ENCODE data around the gene ACVR2B. TPM values are rescaled to one million over a fixed set of nuclear protein-coding genes. Genes with fewer than 3 reads are reported as not detected.

ACVR2B gene
- total and polyA plus RNA-seq, 2 experiments from 2014 or later = 27.9 to 98.7 TPM

GRCh38 chr3:38488949-38489348, 35.3 kb downstream of the ACVR2B start:
- Mint-ChIP-seq H3K9me3 (no peaks in the 10 kb centered on the region), H3K4me1 (no peaks in the 10 kb centered on the region)
- ATAC-seq = no peak

GRCh38 chr3:38489766-38490165, 36.1 kb downstream of the ACVR2B start:
- Mint-ChIP-seq H3K4me3 (no peak overlapping the region), H3K9me3 (no peaks in the 10 kb centered on the region), H3K27ac (no peak overlapping the region; the same call in 1 of the 2 replicates), H3K4me1 (no peaks in the 10 kb centered on the region), H3K36me3 (ENCODE audit: low read depth) (peaks cover 7% of the 10 kb centered on the region), H3K27me3 (ENCODE audit: insufficient read depth, low read depth, poor library complexity) (no peaks in the 10 kb centered on the region)
- H3K4me3 ChIP-seq = no peak overlapping the region
- no peak overlapping the region for H3K27ac ChIP-seq (ENCODE audit: low read depth)
- H3K9me2 ChIP-seq (ENCODE audit: insufficient read depth) = no peaks in the 10 kb centered on the region
- H3K79me2 ChIP-seq (replicated peaks; ENCODE audit: insufficient read depth) = 0 out of 2 replicates have a peak, but pooled peaks cover 3% of the 10 kb centered on the region
- H3F3A ChIP-seq (replicated peaks; ENCODE audit: low read depth) = 0 out of 2 replicates have a peak, but pooled peaks cover 7% of the 10 kb centered on the region
- DNase-seq (ENCODE audit: low spot score) = no peak
- no peaks in the 10 kb centered on the region for H3K4me1 ChIP-seq (ENCODE audit: insufficient read depth)
- no peaks in the 10 kb centered on the region; the same call in 1 of the 2 replicates for H4K20me1 ChIP-seq (replicated peaks; ENCODE audit: insufficient read depth)
- H3K27me3 ChIP-seq (ENCODE audit: insufficient read depth) = no peaks in the 10 kb centered on the region
- no peak overlapping the region for H3K4me2 ChIP-seq
- no peak for ATAC-seq
- H3K36me3 ChIP-seq (ENCODE audit: insufficient read depth) = no peaks in the 10 kb centered on the region
- no peak overlapping the region for H2AFZ ChIP-seq
- no peak for TF ChIP-seq JUNB (IDR thresholded peaks at IDR 0.05; ENCODE audit: unreplicated experiment)
- no peak for TF ChIP-seq CREB1 (CRISPR knock-in tag; IDR thresholded peaks at IDR 0.05; ENCODE audit: low read depth)
- no peak for TF ChIP-seq CTCF (conservative IDR thresholded peaks at IDR 0.05; ENCODE audit: low read depth in 2 of 2)
- TF ChIP-seq ZNF331 (CRISPR knock-in tag; IDR thresholded peaks at IDR 0.05; ENCODE audit: low read depth) = no peak
- TF ChIP-seq EZH2 (IDR thresholded peaks at IDR 0.05; ENCODE audit: low read depth, unreplicated experiment) = no peak
- TF ChIP-seq STAT1 (IDR thresholded peaks at IDR 0.05; ENCODE audit: unreplicated experiment) = no peak
- no peak for TF ChIP-seq ZNF462 (CRISPR knock-in tag; IDR thresholded peaks at IDR 0.05)
- no peak for TF ChIP-seq EZH2phosphoT487 (IDR thresholded peaks at IDR 0.05; ENCODE audit: unreplicated experiment)
- TF ChIP-seq ETS1 (IDR thresholded peaks at IDR 0.05) = no peak
- TF ChIP-seq ZNF114 (CRISPR knock-in tag; IDR thresholded peaks at IDR 0.05) = no peak

More at GRCh38 chr3:38488949-38489348, 35.3 kb downstream of the ACVR2B start:
- H3K4me3 ChIP-seq = no peak overlapping the region
- Mint-ChIP-seq H3K27ac (no peak overlapping the region), H3K4me3 (no peak overlapping the region), H3K27me3 (ENCODE audit: insufficient read depth, low read depth, poor library complexity) (no peaks in the 10 kb centered on the region), H3K36me3 (ENCODE audit: low read depth) (peaks cover 14% of the 10 kb centered on the region)
- no peaks in the 10 kb centered on the region; the same call in 1 of the 2 replicates for H4K20me1 ChIP-seq (replicated peaks; ENCODE audit: insufficient read depth)
- H3K27ac ChIP-seq (ENCODE audit: low read depth) = no peak overlapping the region
- no peaks in the 10 kb centered on the region for H3K4me1 ChIP-seq (ENCODE audit: insufficient read depth)
- H3K9me2 ChIP-seq (ENCODE audit: insufficient read depth) = no peaks in the 10 kb centered on the region
- no peak overlapping the region for H3K4me2 ChIP-seq
- TF ChIP-seq EZH2phosphoT487 (IDR thresholded peaks at IDR 0.05; ENCODE audit: unreplicated experiment) (no peak), ZNF114 (CRISPR knock-in tag; IDR thresholded peaks at IDR 0.05) (no peak), EZH2 (IDR thresholded peaks at IDR 0.05; ENCODE audit: low read depth, unreplicated experiment) (no peak)
- no peak overlapping the region for H2AFZ ChIP-seq
- no peaks in the 10 kb centered on the region for H3K27me3 ChIP-seq (ENCODE audit: insufficient read depth)
- H3K79me2 ChIP-seq (replicated peaks; ENCODE audit: insufficient read depth) = 0 out of 2 replicates have a peak, but pooled peaks cover 3% of the 10 kb centered on the region
- 0 out of 2 replicates have a peak, but pooled peaks cover 3% of the 10 kb centered on the region for H3F3A ChIP-seq (replicated peaks; ENCODE audit: low read depth)
- DNase-seq (ENCODE audit: low spot score) = no peak
- no peaks in the 10 kb centered on the region for H3K36me3 ChIP-seq (ENCODE audit: insufficient read depth)
